Mesenchymal stem cell (in vitro differentiated cells and primary cell): Measurements from ENCODE around the gene CCDC30.
"Not testable (repeated sequence)": the region's sequence is repeated elsewhere in the genome, so short reads cannot be mapped to it uniquely, and the experiment has no call there.

Experiments used
- DNase-seq: peaks from one replicate; pipeline ENCODE4 v3.0.0-alpha.2; 2013
- H2AFZ ChIP-seq: one replicate; pipeline ENCODE4 v1.6.1; 2013; ENCODE audit warnings: low read depth, mild to moderate bottlenecking, control low read depth, inconsistent platforms, low read length, moderate library complexity
- H2AK5ac ChIP-seq: 2 replicates; pipeline ENCODE4 v1.6.1; 2013; ENCODE audit warnings: low read length, moderate library complexity, mild to moderate bottlenecking, inconsistent platforms; ENCODE audit not compliant: severe bottlenecking
- H2BK120ac ChIP-seq: one replicate; pipeline ENCODE4 v1.6.1; 2013; ENCODE audit warnings: low read depth, mild to moderate bottlenecking, inconsistent platforms, low read length, moderate library complexity
- H2BK12ac ChIP-seq, 2 experiments: one replicate each; pipeline ENCODE4 v1.6.1; 2013; ENCODE audit warnings: inconsistent platforms in 2 of 2, low read length in 2 of 2, mild to moderate bottlenecking in 2 of 2, moderate library complexity in 2 of 2, control low read depth in 1 of 2
- H2BK15ac ChIP-seq: one replicate; pipeline ENCODE4 v1.6.1; 2013; ENCODE audit warnings: mild to moderate bottlenecking, low read depth, inconsistent platforms; ENCODE audit not compliant: poor library complexity, severe bottlenecking
- H2BK5ac ChIP-seq: 2 replicates; pipeline ENCODE4 v1.6.1; 2013; ENCODE audit warnings: low read depth, mild to moderate bottlenecking, low read length, control low read depth, inconsistent platforms; ENCODE audit not compliant: poor library complexity, severe bottlenecking
- H3K14ac ChIP-seq, 2 experiments: one replicate each; pipeline ENCODE4 v1.6.1; 2013; ENCODE audit warnings: inconsistent platforms in 2 of 2, low read length in 2 of 2, control low read depth in 1 of 2, mild to moderate bottlenecking in 1 of 2, moderate library complexity in 1 of 2
- H3K18ac ChIP-seq, 2 experiments: one replicate each; pipeline ENCODE4 v1.6.1; 2013; ENCODE audit warnings: inconsistent platforms in 2 of 2, low read length in 2 of 2, control low read depth in 1 of 2, low read depth in 1 of 2, mild to moderate bottlenecking in 1 of 2
- H3K23ac ChIP-seq, 2 experiments: one replicate each; pipeline ENCODE4 v1.6.1; 2013; ENCODE audit warnings: inconsistent platforms in 2 of 2, low read length in 2 of 2, mild to moderate bottlenecking in 2 of 2, moderate library complexity in 2 of 2, control low read depth in 1 of 2
- H3K27ac ChIP-seq: 2 replicates; pipeline ENCODE4 v1.5.1; 2013; ENCODE audit warnings: mild to moderate bottlenecking, moderate library complexity, low read length, control low read depth, inconsistent platforms; ENCODE audit not compliant: poor library complexity, severe bottlenecking
- H3K27me3 ChIP-seq, 2 experiments: 2 replicates each; pipeline versions ENCODE4 v1.6.1 to v1.7.0; 2013; ENCODE audit warnings: low read length in 2 of 2, mild to moderate bottlenecking in 2 of 2, moderate library complexity in 2 of 2, control low read depth in 1 of 2, inconsistent platforms in 1 of 2; ENCODE audit not compliant: control insufficient read depth in 1 of 2, insufficient read depth in 1 of 2
- H3K36me3 ChIP-seq, 2 experiments: 2 replicates each; pipeline versions ENCODE4 v1.6.1 to v1.7.0; 2013; ENCODE audit warnings: low read length in 2 of 2, control low read depth in 1 of 2, inconsistent platforms in 1 of 2, low read depth in 1 of 2, mild to moderate bottlenecking in 1 of 2; ENCODE audit not compliant: insufficient read depth in 2 of 2, control insufficient read depth in 1 of 2
- H3K4ac ChIP-seq, 2 experiments: one replicate each; pipeline ENCODE4 v1.6.1; 2013; ENCODE audit warnings: inconsistent platforms in 2 of 2, low read length in 2 of 2, mild to moderate bottlenecking in 2 of 2, moderate library complexity in 2 of 2, control low read depth in 1 of 2, low read depth in 1 of 2
- H3K4me1 ChIP-seq: 2 replicates; pipeline ENCODE4 v1.6.1; 2013; ENCODE audit warnings: low read depth, low read length, control low read depth; ENCODE audit not compliant: control insufficient read depth, insufficient read depth
- H3K4me2 ChIP-seq: 2 replicates; pipeline ENCODE4 v1.6.1; 2013; ENCODE audit warnings: low read length, mild to moderate bottlenecking, inconsistent platforms; ENCODE audit not compliant: poor library complexity, severe bottlenecking
- H3K4me3 ChIP-seq, 2 experiments: 2 replicates each; pipeline versions ENCODE4 v1.5.1 to v1.7.0; 2013; ENCODE audit warnings: low read length in 2 of 2, mild to moderate bottlenecking in 2 of 2, control low read depth in 1 of 2, low read depth in 1 of 2; ENCODE audit not compliant: insufficient read depth in 1 of 2
- H3K79me1 ChIP-seq: replicated peaks from 2 replicates; pipeline ENCODE4 v1.6.1; 2013; ENCODE audit warnings: mild to moderate bottlenecking, control low read depth, low read length, inconsistent platforms; ENCODE audit not compliant: poor library complexity, severe bottlenecking
- H3K9ac ChIP-seq: 2 replicates; pipeline ENCODE4 v1.7.0; 2013; ENCODE audit warnings: mild to moderate bottlenecking, low read length, moderate library complexity
- H3K9me3 ChIP-seq: 2 replicates; pipeline ENCODE4 v1.7.0; 2013; ENCODE audit warnings: mild to moderate bottlenecking, low read length; ENCODE audit not compliant: control insufficient read depth
- H4K8ac ChIP-seq: one replicate; pipeline ENCODE4 v1.6.1; 2013; ENCODE audit warnings: inconsistent platforms, mild to moderate bottlenecking, low read length, moderate library complexity
- H4K91ac ChIP-seq: one replicate; pipeline ENCODE4 v1.6.1; 2013; ENCODE audit warnings: mild to moderate bottlenecking, low read length, inconsistent platforms
- WGBS: methylation state at CpG from one replicate; pipeline ENCODE4 v1.1.7; 2013; ENCODE audit warnings: mixed read lengths; 5-methylcytosine and 5-hydroxymethylcytosine counted together

The CCDC30 gene

GRCh38 chr1:42484382-42484781, 21.3 kb downstream of the CCDC30 start:
- WGBS: 0% methylated on average over 1 of the region's 2 CpGs
- no peaks in the 10 kb centered on the region for H3K4me1 ChIP-seq
- no peak overlapping the region for H3K4ac ChIP-seq
- no peak overlapping the region for H2BK15ac ChIP-seq
- H3K4me2 ChIP-seq: no peak overlapping the region
- no peak overlapping the region for H2BK5ac ChIP-seq
- no peak overlapping the region for H2BK120ac ChIP-seq
- H2AK5ac ChIP-seq: no peak overlapping the region
- H3K79me1 ChIP-seq: no peaks in the 10 kb centered on the region
- no peaks in the 10 kb centered on the region for H3K9me3 ChIP-seq
- peak; percentile 98 for DNase-seq
- no peaks in the 10 kb centered on the region for H3K27me3 ChIP-seq
- no peak overlapping the region for H3K4me3 ChIP-seq
- no peak overlapping the region for H4K91ac ChIP-seq
- H3K23ac ChIP-seq: no peak overlapping the region
- H3K27ac ChIP-seq: peak overlapping the region; percentile 23
- no peak overlapping the region for H2AFZ ChIP-seq
- H2BK12ac ChIP-seq: no peak overlapping the region
- peaks cover 0 to 9% of the 10 kb centered on the region in 2 experiments for H3K36me3 ChIP-seq
- H3K14ac ChIP-seq: no peak overlapping the region
- H4K8ac ChIP-seq: no peak overlapping the region
- H3K9ac ChIP-seq: peak overlapping the region; percentile 80
- H3K18ac ChIP-seq: no peak overlapping the region

GRCh38 chr1:42490237-42490636, 27.2 kb downstream of the CCDC30 start:
- Histone ChIP-seq H3K9ac (no peak overlapping the region), H3K4ac (no peak overlapping the region), H2AFZ (no peak overlapping the region), H3K79me1 (no peaks in the 10 kb centered on the region), H2BK120ac (no peak overlapping the region), H3K4me2 (no peak overlapping the region), H4K91ac (no peak overlapping the region), H3K14ac (no peak overlapping the region), H3K9me3 (peaks cover 2% of the 10 kb centered on the region), H2AK5ac (no peak overlapping the region), H3K27me3 (no peaks in the 10 kb centered on the region), H3K4me3 (no peak overlapping the region), H3K36me3 (peaks cover 0 to 3% of the 10 kb centered on the region in 2 experiments), H3K27ac (no peak overlapping the region), H2BK12ac (no peak overlapping the region), H2BK5ac (no peak overlapping the region), H2BK15ac (no peak overlapping the region), H3K4me1 (no peaks in the 10 kb centered on the region), H4K8ac (no peak overlapping the region), H3K23ac (no peak overlapping the region), H3K18ac (no peak overlapping the region)
- WGBS: 95% methylated on average over 2 of the region's 3 CpGs
- DNase-seq: no peak

GRCh38 chr1:42502031-42502430, 38.9 kb downstream of the CCDC30 start:
- not testable (repeated sequence) for H3K23ac ChIP-seq, H3K27me3 ChIP-seq, H3K27ac ChIP-seq, H3K4me2 ChIP-seq, H3K9ac ChIP-seq, H4K8ac ChIP-seq, H2BK15ac ChIP-seq, DNase-seq, H3K14ac ChIP-seq, H2AFZ ChIP-seq, H4K91ac ChIP-seq, H2BK5ac ChIP-seq, H3K4me1 ChIP-seq, H2BK12ac ChIP-seq, H3K79me1 ChIP-seq, H3K36me3 ChIP-seq, H2BK120ac ChIP-seq, H3K18ac ChIP-seq, H2AK5ac ChIP-seq, H3K4ac ChIP-seq, H3K4me3 ChIP-seq
- H3K9me3 ChIP-seq: peaks cover 36% of the 10 kb centered on the region
- WGBS: 90% methylated on average over 10 of the region's 11 CpGs

GRCh38 chr1:42504535-42505128, 41.5 kb downstream of the CCDC30 start:
- no peak overlapping the region for H2BK12ac ChIP-seq
- H3K36me3 ChIP-seq: peaks cover 0 to 4% of the 10 kb centered on the region in 2 experiments
- H2BK120ac ChIP-seq: no peak overlapping the region
- no peak overlapping the region for H2AK5ac ChIP-seq
- H3K27me3 ChIP-seq: no peaks in the 10 kb centered on the region
- H4K91ac ChIP-seq: no peak overlapping the region
- H4K8ac ChIP-seq: no peak overlapping the region
- DNase-seq: no peak
- H3K9me3 ChIP-seq: peaks cover 62% of the 10 kb centered on the region
- H3K4ac ChIP-seq: no peak overlapping the region
- H3K4me3 ChIP-seq: no peak overlapping the region
- no peak overlapping the region for H3K23ac ChIP-seq
- H3K14ac ChIP-seq: no peak overlapping the region
- H2BK5ac ChIP-seq: no peak overlapping the region
- H3K79me1 ChIP-seq: no peaks in the 10 kb centered on the region
- no peak overlapping the region for H3K27ac ChIP-seq
- no peak overlapping the region for H3K18ac ChIP-seq
- H2AFZ ChIP-seq: no peak overlapping the region
- H2BK15ac ChIP-seq: no peak overlapping the region
- H3K9ac ChIP-seq: no peak overlapping the region
- no peaks in the 10 kb centered on the region for H3K4me1 ChIP-seq
- no peak overlapping the region for H3K4me2 ChIP-seq
- WGBS: 86% methylated on average over 1 of the region's 2 CpGs
